MM.1S (cell line): ENCODE measurements around the gene AGAP1.

Experiments
- DNase-seq: peaks from one replicate; pipeline ENCODE4 v3.0.0-alpha.2; 2015
- H2AFZ ChIP-seq: fragments of 300-600 bp; sonication (generic); 2 replicates; pipeline ENCODE4 v1.6.0; 2016; ENCODE audit warnings: antibody characterized with exemption, low read length
- H3F3A ChIP-seq: fragments of 300-600 bp; sonication (generic); 2 replicates; pipeline ENCODE4 v1.6.1; 2016; ENCODE audit warnings: mild to moderate bottlenecking, antibody characterized with exemption, low read length, moderate library complexity, mixed read lengths; ENCODE audit not compliant: insufficient read depth
- H3K27ac ChIP-seq: fragments of 300-600 bp; sonication (generic); 2 replicates; pipeline ENCODE4 v1.5.1; 2016; ENCODE audit warnings: mild to moderate bottlenecking, low read length
- H3K27me3 ChIP-seq: fragments of 300-600 bp; sonication (generic); replicated peaks from 2 replicates; pipeline ENCODE4 v1.6.0; 2016; ENCODE audit warnings: low read length; ENCODE audit not compliant: insufficient read depth
- H3K36me3 ChIP-seq: fragments of 300-600 bp; sonication (generic); replicated peaks from 2 replicates; pipeline ENCODE4 v1.6.1; 2016; ENCODE audit warnings: mild to moderate bottlenecking, low read length, mixed read lengths; ENCODE audit not compliant: insufficient read depth
- H3K4me1 ChIP-seq: fragments of 300-600 bp; sonication (generic); 2 replicates; pipeline ENCODE4 v1.6.1; 2016; ENCODE audit warnings: low read length, mixed read lengths
- H3K4me2 ChIP-seq: fragments of 300-600 bp; sonication (generic); 2 replicates; pipeline ENCODE4 v1.6.0; 2016; ENCODE audit warnings: low read depth, low read length
- H3K4me3 ChIP-seq: fragments of 300-600 bp; sonication (generic); 2 replicates; pipeline ENCODE4 v1.5.1; 2016; ENCODE audit warnings: low read length, mixed read lengths
- H3K79me2 ChIP-seq: fragments of 300-600 bp; sonication (generic); 2 replicates; pipeline ENCODE4 v1.6.1; 2016; ENCODE audit warnings: mixed run types, low read length, mixed read lengths
- H3K9ac ChIP-seq: fragments of 300-600 bp; sonication (generic); 2 replicates; pipeline ENCODE4 v1.6.1; 2016; ENCODE audit warnings: low read length, mixed read lengths
- H3K9me2 ChIP-seq: fragments of 300-600 bp; sonication (generic); replicated peaks from 2 replicates; pipeline ENCODE4 v1.6.1; 2016; ENCODE audit warnings: mild to moderate bottlenecking, low read length, mixed read lengths; ENCODE audit not compliant: insufficient read depth
- H3K9me3 ChIP-seq: fragments of 300-600 bp; sonication (generic); replicated peaks from 2 replicates; pipeline ENCODE4 v1.6.1; 2016; ENCODE audit warnings: mild to moderate bottlenecking, low read length, mixed read lengths; ENCODE audit not compliant: insufficient read depth
- H4K20me1 ChIP-seq: fragments of 300-600 bp; sonication (generic); 2 replicates; pipeline ENCODE4 v1.6.1; 2016; ENCODE audit warnings: mild to moderate bottlenecking, low read length, moderate library complexity, mixed read lengths; ENCODE audit not compliant: insufficient read depth
- EZH2 ChIP-seq: fragments of 300-600 bp; sonication (generic); optimal IDR thresholded peaks from 2 replicates; pipeline ENCODE3; 2017; ENCODE audit warnings: low read depth, mild to moderate bottlenecking, antibody characterized with exemption, low read length, mixed read lengths
- EZH2phosphoT487 ChIP-seq: fragments of 300-600 bp; sonication (generic); IDR thresholded peaks from 2 replicates; pipeline ENCODE4 v1.6.1; 2018; ENCODE audit warnings: antibody characterized with exemption, low read length
- TF ChIP-seq, protein P1 (sequence below): fragments of 300-600 bp; sonication (generic); IDR thresholded peaks from 2 replicates; pipeline ENCODE4 v1.5.1; 2016; ENCODE audit warnings: antibody characterized with exemption, low read length, mixed read lengths

The AGAP1 gene

DNA sequence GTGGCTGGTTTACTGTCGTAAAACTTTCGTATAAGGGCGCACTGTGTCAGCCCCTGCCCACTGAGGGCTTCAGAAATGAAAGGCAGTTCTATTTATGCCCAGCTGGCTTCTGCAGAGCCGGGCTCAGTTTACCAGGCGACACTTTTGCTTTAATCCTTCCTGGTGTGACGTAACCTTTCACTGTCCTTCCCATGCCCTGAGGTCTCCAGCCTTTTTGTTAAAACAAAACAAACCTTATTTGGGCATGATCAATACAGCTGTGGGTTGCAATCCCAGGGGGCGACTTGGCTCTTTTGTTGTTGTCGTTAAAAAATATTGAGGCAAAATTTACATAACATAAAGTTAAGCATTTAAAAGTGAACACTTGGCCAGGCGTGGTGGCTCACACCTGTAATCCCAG lies 85.3 kb downstream of the AGAP1 start:
- no peak overlapping the region for H3K27ac ChIP-seq
- H3K9ac ChIP-seq = no peak overlapping the region
- H3K9me3 ChIP-seq = no peaks in the 10 kb centered on the region
- H3K27me3 ChIP-seq = no peaks in the 10 kb centered on the region
- no peaks in the 10 kb centered on the region for H4K20me1 ChIP-seq
- H2AFZ ChIP-seq = no peak overlapping the region
- H3K9me2 ChIP-seq = no peaks in the 10 kb centered on the region
- DNase-seq = no peak
- H3K36me3 ChIP-seq = no peaks in the 10 kb centered on the region
- no peaks in the 10 kb centered on the region for H3F3A ChIP-seq
- no peak overlapping the region for H3K4me2 ChIP-seq
- no peaks in the 10 kb centered on the region for H3K4me1 ChIP-seq
- TF ChIP-seq, protein P1, sequence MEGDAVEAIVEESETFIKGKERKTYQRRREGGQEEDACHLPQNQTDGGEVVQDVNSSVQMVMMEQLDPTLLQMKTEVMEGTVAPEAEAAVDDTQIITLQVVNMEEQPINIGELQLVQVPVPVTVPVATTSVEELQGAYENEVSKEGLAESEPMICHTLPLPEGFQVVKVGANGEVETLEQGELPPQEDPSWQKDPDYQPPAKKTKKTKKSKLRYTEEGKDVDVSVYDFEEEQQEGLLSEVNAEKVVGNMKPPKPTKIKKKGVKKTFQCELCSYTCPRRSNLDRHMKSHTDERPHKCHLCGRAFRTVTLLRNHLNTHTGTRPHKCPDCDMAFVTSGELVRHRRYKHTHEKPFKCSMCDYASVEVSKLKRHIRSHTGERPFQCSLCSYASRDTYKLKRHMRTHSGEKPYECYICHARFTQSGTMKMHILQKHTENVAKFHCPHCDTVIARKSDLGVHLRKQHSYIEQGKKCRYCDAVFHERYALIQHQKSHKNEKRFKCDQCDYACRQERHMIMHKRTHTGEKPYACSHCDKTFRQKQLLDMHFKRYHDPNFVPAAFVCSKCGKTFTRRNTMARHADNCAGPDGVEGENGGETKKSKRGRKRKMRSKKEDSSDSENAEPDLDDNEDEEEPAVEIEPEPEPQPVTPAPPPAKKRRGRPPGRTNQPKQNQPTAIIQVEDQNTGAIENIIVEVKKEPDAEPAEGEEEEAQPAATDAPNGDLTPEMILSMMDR = no peak
- TF ChIP-seq EZH2phosphoT487 (no peak), EZH2 (no peak)
- H3K4me3 ChIP-seq = no peak overlapping the region
- H3K79me2 ChIP-seq = peaks cover 90% of the 10 kb centered on the region

DNA sequence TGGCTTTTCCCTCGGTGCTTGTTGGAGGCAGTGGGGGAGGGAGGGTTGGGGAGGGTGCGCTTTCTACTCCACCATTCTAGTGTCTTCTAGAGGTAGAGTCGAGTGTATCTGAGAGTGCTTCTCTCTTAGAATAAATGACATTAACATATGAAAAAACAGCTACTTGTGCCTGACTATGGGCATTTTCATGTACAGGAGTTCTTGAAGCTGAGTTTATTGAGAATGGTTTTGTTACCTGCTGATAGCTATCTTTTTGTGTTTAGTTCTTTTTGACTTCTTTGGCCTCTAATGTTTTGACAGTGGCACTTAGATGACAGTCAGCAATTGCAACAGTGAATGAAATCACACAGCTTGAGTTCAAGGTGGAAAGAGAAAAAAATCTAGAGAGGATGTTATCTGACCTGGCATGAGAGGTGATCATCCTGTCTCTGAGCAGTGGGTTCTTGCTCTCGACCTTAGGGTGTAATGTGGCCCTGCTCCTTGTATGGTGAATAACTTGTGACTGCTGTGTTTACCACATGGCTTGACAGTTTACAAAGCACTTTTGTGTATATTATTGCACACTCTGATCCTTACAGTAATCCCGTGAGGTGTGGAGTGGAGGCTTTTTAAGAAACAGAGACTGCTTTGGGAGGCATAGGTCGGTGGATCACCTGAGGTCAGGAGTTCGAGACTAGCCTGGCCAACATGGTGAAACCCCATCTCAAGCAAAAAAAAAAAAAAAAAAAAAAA lies 86.7 kb downstream of the AGAP1 start:
- no peaks in the 10 kb centered on the region; the same call in 1 of the 2 replicates for H4K20me1 ChIP-seq
- no peaks in the 10 kb centered on the region for H3K27me3 ChIP-seq
- H3K9me2 ChIP-seq = no peaks in the 10 kb centered on the region
- DNase-seq = no peak
- no peak overlapping the region for H3K9ac ChIP-seq
- no peak overlapping the region for H3K4me2 ChIP-seq
- TF ChIP-seq EZH2phosphoT487 (no peak), EZH2 (no peak)
- TF ChIP-seq, protein P1 = no peak
- no peak overlapping the region for H3K27ac ChIP-seq
- H3K36me3 ChIP-seq = no peaks in the 10 kb centered on the region
- H3K9me3 ChIP-seq = no peaks in the 10 kb centered on the region
- H2AFZ ChIP-seq = no peak overlapping the region
- no peak overlapping the region for H3K4me3 ChIP-seq
- no peaks in the 10 kb centered on the region for H3K4me1 ChIP-seq
- H3F3A ChIP-seq = no peaks in the 10 kb centered on the region
- peaks cover 90% of the 10 kb centered on the region for H3K79me2 ChIP-seq

DNA sequence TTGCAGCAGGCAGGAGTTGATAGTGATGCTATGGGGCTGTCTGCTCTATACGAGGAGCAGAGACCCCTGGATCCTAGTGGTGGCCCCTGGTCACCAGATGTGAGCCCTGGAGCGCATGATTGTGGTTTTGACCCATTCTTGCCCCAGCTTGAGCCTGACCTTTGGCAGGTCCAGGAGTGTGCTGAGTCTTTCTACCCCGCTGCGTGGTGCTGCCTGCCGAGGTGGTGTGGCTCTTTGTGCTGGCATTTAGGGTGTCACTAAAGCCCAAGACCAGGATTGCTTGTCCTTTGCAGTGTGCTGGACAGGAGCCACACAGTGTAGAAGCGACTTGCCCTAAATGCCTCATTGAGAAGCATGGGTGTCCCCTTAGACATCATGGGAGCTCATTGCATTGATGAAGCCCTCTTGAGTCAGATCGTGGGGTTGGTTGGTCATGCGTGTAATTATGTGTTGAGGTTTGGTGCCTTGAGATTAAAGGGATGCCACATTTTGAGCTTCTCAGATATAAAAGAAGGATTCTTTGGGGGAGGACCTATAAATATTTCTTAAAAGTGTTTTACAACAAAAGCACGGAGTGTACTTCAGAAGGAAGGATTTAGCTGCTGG lies 88.3 kb downstream of the AGAP1 start:
- no peak for DNase-seq
- H3K27ac ChIP-seq = no peak overlapping the region
- no peaks in the 10 kb centered on the region; the same call in 1 of the 2 replicates for H4K20me1 ChIP-seq
- TF ChIP-seq EZH2phosphoT487 (no peak), EZH2 (no peak)
- TF ChIP-seq, protein P1 = no peak
- no peak overlapping the region for H3K4me3 ChIP-seq
- peaks cover 90% of the 10 kb centered on the region for H3K79me2 ChIP-seq
- no peaks in the 10 kb centered on the region for H3K4me1 ChIP-seq
- H3K36me3 ChIP-seq = no peaks in the 10 kb centered on the region
- no peak overlapping the region for H3K9ac ChIP-seq
- H3K9me2 ChIP-seq = no peaks in the 10 kb centered on the region
- no peak overlapping the region for H2AFZ ChIP-seq
- no peaks in the 10 kb centered on the region for H3K9me3 ChIP-seq
- no peaks in the 10 kb centered on the region for H3F3A ChIP-seq
- H3K4me2 ChIP-seq = no peak overlapping the region
- H3K27me3 ChIP-seq = no peaks in the 10 kb centered on the region
